ENCODE measurements around the gene TACR2. TPM values are rescaled to one million over a fixed set of nuclear protein-coding genes. Genes with fewer than 3 reads are reported as not detected.

TACR2 gene
- polyA plus RNA-seq, 4 donors, result 0.17 to 0.39 (median 0.28) TPM

- no peak for DNase-seq (ENCODE audit: low read depth in 4 of 4, low spot score in 3 of 4)
Observed at GRCh38 chr10:69377191-69377590, 39.5 kb downstream of the TACR2 start.

GRCh38 chr10:69376662-69377061 is 40.1 kb downstream of the TACR2 start:
- DNase-seq (ENCODE audit: low read depth in 4 of 4, low spot score in 3 of 4), result no peak

- DNase-seq (ENCODE audit: low read depth in 4 of 4, low spot score in 3 of 4), result no peak
Observed at GRCh38 chr10:69375307-69376151, 41.2 kb downstream of the TACR2 start.

- DNase-seq (ENCODE audit: low read depth in 4 of 4, low spot score in 3 of 4), result no peak
Observed at GRCh38 chr10:69374931-69375306, 41.8 kb downstream of the TACR2 start.

GRCh38 chr10:69374242-69374641 is 42.5 kb downstream of the TACR2 start:
- DNase-seq (ENCODE audit: low read depth in 4 of 4, low spot score in 3 of 4), result no peak

- DNase-seq (ENCODE audit: low read depth in 4 of 4, low spot score in 3 of 4), result no peak
Observed at GRCh38 chr10:69372126-69372980, 44.4 kb downstream of the TACR2 start.

- DNase-seq (ENCODE audit: low read depth in 4 of 4, low spot score in 3 of 4), result no peak
Observed at GRCh38 chr10:69367469-69367868, 49.2 kb downstream of the TACR2 start.

GRCh38 chr10:69366738-69367137 is 50.0 kb downstream of the TACR2 start:
- no peak for DNase-seq (ENCODE audit: low read depth in 4 of 4, low spot score in 3 of 4)

- DNase-seq (ENCODE audit: low read depth in 4 of 4, low spot score in 3 of 4), result no peak
Observed at GRCh38 chr10:69364232-69364940, 52.3 kb downstream of the TACR2 start.

- DNase-seq (ENCODE audit: low read depth in 4 of 4, low spot score in 3 of 4), result no peak
Observed at GRCh38 chr10:69363666-69364065, 53.1 kb downstream of the TACR2 start.

- DNase-seq (ENCODE audit: low read depth in 4 of 4, low spot score in 3 of 4), result no peak
Observed at GRCh38 chr10:69362471-69362954, 54.2 kb downstream of the TACR2 start.

- DNase-seq (ENCODE audit: low read depth in 4 of 4, low spot score in 3 of 4), result no peak
Observed at GRCh38 chr10:69361303-69361614, 55.5 kb downstream of the TACR2 start.

- no peak for DNase-seq (ENCODE audit: low read depth in 4 of 4, low spot score in 3 of 4)
Observed at GRCh38 chr10:69360485-69361302, 56.0 kb downstream of the TACR2 start.

- DNase-seq (ENCODE audit: low read depth in 4 of 4, low spot score in 3 of 4), result no peak
Observed at GRCh38 chr10:69359594-69359993, 57.1 kb downstream of the TACR2 start.

GRCh38 chr10:69359148-69359547 is 57.6 kb downstream of the TACR2 start:
- no peak for DNase-seq (ENCODE audit: low read depth in 4 of 4, low spot score in 3 of 4)

- DNase-seq (ENCODE audit: low read depth in 4 of 4, low spot score in 3 of 4), result no peak
Observed at GRCh38 chr10:69358148-69358795, 58.4 kb downstream of the TACR2 start.

- DNase-seq (ENCODE audit: low read depth in 4 of 4, low spot score in 3 of 4), result no peak
Observed at GRCh38 chr10:69356187-69356586, 60.5 kb downstream of the TACR2 start.

- no peak for DNase-seq (ENCODE audit: low read depth in 4 of 4, low spot score in 3 of 4)
Observed at GRCh38 chr10:69353977-69354635, 62.6 kb downstream of the TACR2 start.
